Endothelial cell (in vitro differentiated cells): Measurements from ENCODE around the gene ATP6V1A. TPM values are rescaled to one million over a fixed set of nuclear protein-coding genes. Genes with fewer than 3 reads are reported as not detected.

Experiments
- DNase-seq: peaks from one replicate; pipeline ENCODE4 v3.0.0; 2021; ENCODE audit warnings: low spot score
- H3K27ac Mint-ChIP-seq: one replicate; pipeline ENCODE4 v1.8.0; 2021; ENCODE audit warnings: mixed read lengths, inconsistent platforms; ENCODE audit not compliant: unreplicated experiment
- H3K27me3 Mint-ChIP-seq: one replicate; pipeline ENCODE4 v1.8.0; 2021; ENCODE audit warnings: mild to moderate bottlenecking, moderate library complexity, mixed read lengths, inconsistent platforms; ENCODE audit not compliant: unreplicated experiment
- H3K36me3 Mint-ChIP-seq: one replicate; pipeline ENCODE4 v1.8.0; 2021; ENCODE audit warnings: mild to moderate bottlenecking, low read depth, mixed read lengths, inconsistent platforms; ENCODE audit not compliant: unreplicated experiment
- H3K4me1 Mint-ChIP-seq: one replicate; pipeline ENCODE4 v1.8.0; 2021; ENCODE audit warnings: mild to moderate bottlenecking, mixed read lengths, inconsistent platforms; ENCODE audit not compliant: unreplicated experiment
- H3K4me3 Mint-ChIP-seq: one replicate; pipeline ENCODE4 v1.8.0; 2021; ENCODE audit warnings: mild to moderate bottlenecking, mixed read lengths, inconsistent platforms; ENCODE audit not compliant: unreplicated experiment
- H3K9me3 Mint-ChIP-seq: one replicate; pipeline ENCODE4 v1.8.0; 2021; ENCODE audit warnings: mixed read lengths, inconsistent platforms; ENCODE audit not compliant: unreplicated experiment
- CTCF ChIP-seq: fragments of 200-600 bp; sonication (generic); IDR thresholded peaks from one replicate; pipeline ENCODE4 v1.5.0; 2021; ENCODE audit warnings: antibody characterized with exemption; ENCODE audit not compliant: unreplicated experiment
- long read RNA-seq: library from polyadenylated mRNA; unstranded; transcript quantifications from one replicate; pipeline ENCODE4 v2.0.0, GENCODE V29; 2020; ENCODE audit not compliant: unreplicated experiment
- total RNA-seq: library from RNA; stranded (reverse); fragmentation: NEBNext Ultra II Directional; extraction: Animal tissue kit (Norgen Biotek cat#: 25700); gene quantifications from one replicate; pipeline ENCODE4 v1.2.1, GENCODE V29; 2021; ENCODE audit not compliant: unreplicated experiment

The ATP6V1A gene
- 71.3 TPM for total RNA-seq
- long read RNA-seq, full-length matches to known transcripts = 13 of 14 reads
- long read RNA-seq, partial matches to known transcripts = 1 of 14 reads
- long read RNA-seq, other reads (novel, unspliced or antisense) = 0 of 14 reads

- no peaks in the 10 kb centered on the region for H3K9me3 Mint-ChIP-seq
Measured at GRCh38 chr3:113746548-113747282, at the start of gene ATP6V1A. Gene ATP6V1A (plus strand): TSS chr3:113747035. CDS start chr3:113778754, 31,719 bp downstream.

DNA sequence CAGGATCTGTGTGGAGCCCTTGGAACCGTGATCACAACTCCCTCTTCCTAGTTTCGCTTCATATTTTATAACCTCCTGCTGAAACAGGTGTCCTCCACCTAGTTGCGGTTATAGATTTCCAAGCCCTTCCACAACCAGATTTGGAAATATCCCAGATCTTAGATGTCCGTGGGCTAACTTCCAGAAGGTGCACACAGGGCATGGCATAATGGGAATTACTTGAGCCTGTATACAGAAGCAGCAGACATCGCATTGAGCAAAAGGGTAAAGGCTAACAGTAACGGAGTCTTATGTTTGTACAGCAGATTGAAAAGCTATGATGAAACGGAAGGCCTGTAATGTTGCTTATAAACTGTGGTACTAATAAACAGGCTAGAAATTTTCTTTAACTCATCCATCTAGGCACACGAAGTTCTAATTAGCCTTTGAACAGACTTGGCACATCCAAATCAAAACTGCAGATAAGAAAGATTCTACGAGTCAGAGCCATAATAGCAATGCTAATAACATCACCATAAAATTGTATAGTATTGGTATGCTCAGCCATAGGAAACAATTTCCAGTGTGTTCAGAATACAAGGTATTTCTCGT is 49.2 kb upstream of the ATP6V1A start:
- peaks cover 10% of the 10 kb centered on the region for H3K36me3 Mint-ChIP-seq
- H3K4me3 Mint-ChIP-seq = no peak overlapping the region
- TF ChIP-seq CTCF = no peak
- peaks cover 23% of the 10 kb centered on the region for H3K4me1 Mint-ChIP-seq
- DNase-seq = no peak
- H3K9me3 Mint-ChIP-seq = no peaks in the 10 kb centered on the region
- H3K27ac Mint-ChIP-seq = no peak overlapping the region
- peaks cover 9% of the 10 kb centered on the region for H3K27me3 Mint-ChIP-seq

More at GRCh38 chr3:113746548-113747282, at the start of gene ATP6V1A:
- Mint-ChIP-seq H3K36me3 (peaks cover 4% of the 10 kb centered on the region), H3K27ac (peak within 1 kb of the TSS; percentile 100), H3K27me3 (peaks cover 9% of the 10 kb centered on the region), H3K4me1 (peaks cover 47% of the 10 kb centered on the region), H3K4me3 (peak within 1 kb of the TSS; percentile 99)
- peak; percentile 77 for DNase-seq
- TF ChIP-seq CTCF = no peak

DNA sequence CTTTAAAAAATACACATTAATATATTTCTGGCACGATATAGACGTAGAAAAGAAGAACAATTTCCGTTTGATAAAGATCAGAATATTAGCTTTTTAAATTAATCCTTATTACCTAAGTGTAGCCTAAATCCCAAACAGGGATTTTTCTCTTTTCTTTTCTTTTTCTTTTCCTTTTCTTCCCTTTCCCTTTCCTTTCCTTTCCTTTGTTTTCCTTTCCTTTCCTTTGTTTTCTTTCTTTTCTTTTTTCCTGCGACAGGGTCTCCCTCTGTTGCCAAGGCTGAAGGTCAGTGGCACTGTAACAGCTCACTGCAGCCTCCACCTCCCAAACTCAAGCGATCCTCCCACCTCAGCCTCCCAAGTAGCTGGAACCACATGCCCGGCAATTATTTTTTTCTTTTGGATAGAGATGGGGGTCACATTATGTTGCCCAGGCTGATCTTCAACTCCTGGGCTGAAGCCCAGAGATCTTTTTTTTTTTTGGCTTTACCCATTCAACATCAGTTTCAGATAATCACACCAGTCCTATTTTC is 48.6 kb upstream of the ATP6V1A start:
- Mint-ChIP-seq H3K36me3 (peaks cover 10% of the 10 kb centered on the region), H3K27ac (no peak overlapping the region), H3K4me1 (peaks cover 23% of the 10 kb centered on the region), H3K4me3 (peak overlapping the region; percentile 76), H3K27me3 (peaks cover 9% of the 10 kb centered on the region), H3K9me3 (no peaks in the 10 kb centered on the region)
- TF ChIP-seq CTCF = no peak
- no peak for DNase-seq

DNA sequence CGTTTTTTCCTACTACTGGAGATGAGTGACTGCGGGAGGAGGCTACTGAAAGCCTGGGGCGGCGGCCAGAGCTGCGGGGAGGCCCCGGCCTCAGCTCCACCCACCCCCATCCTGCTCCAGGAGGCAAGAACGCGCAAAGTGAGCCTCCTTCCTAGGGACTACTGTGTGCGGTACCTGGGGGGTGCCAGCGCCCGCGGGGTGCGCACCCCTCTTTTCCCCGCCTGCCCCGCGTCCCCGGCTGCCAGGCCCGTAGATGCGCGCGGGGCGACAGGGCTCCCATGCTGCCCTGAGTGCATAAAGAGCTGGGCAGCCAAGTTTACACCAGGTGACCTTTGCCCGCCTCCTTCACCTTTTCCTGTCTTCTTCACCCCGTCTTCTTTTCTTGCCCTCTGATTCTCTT is 47.9 kb upstream of the ATP6V1A start:
- Mint-ChIP-seq H3K27ac (peak overlapping the region; percentile 39), H3K4me3 (peak overlapping the region; percentile 86), H3K4me1 (peaks cover 23% of the 10 kb centered on the region), H3K27me3 (peaks cover 9% of the 10 kb centered on the region), H3K9me3 (no peaks in the 10 kb centered on the region), H3K36me3 (peaks cover 10% of the 10 kb centered on the region)
- TF ChIP-seq CTCF = no peak
- peak; percentile 7 for DNase-seq
